Peyer's patch (tissue), 4 donors: ENCODE data around the gene OTOP2.

ENCODE experiments used
- POLR2A ChIP-seq, 2 donors: fragments of 450-650 bp; IDR thresholded peaks; one replicate each; pipeline ENCODE4 v1.5.1; 2017; ENCODE audit warnings: antibody characterized with exemption in 2 of 2, mild to moderate bottlenecking in 2 of 2, moderate library complexity in 2 of 2
- TF ChIP-seq, protein P1 (sequence below), 6 experiments: fragments of 450-650 bp in 4 of 6; fragments of 200-600 bp in 2 of 6; sonication (generic) in 1 of 6; IDR thresholded peaks; one replicate each; pipeline ENCODE4 v1.5.1; 2017 to 2019; ENCODE audit warnings: antibody characterized with exemption in 6 of 6, mild to moderate bottlenecking in 3 of 6, moderate library complexity in 1 of 6

DNA sequence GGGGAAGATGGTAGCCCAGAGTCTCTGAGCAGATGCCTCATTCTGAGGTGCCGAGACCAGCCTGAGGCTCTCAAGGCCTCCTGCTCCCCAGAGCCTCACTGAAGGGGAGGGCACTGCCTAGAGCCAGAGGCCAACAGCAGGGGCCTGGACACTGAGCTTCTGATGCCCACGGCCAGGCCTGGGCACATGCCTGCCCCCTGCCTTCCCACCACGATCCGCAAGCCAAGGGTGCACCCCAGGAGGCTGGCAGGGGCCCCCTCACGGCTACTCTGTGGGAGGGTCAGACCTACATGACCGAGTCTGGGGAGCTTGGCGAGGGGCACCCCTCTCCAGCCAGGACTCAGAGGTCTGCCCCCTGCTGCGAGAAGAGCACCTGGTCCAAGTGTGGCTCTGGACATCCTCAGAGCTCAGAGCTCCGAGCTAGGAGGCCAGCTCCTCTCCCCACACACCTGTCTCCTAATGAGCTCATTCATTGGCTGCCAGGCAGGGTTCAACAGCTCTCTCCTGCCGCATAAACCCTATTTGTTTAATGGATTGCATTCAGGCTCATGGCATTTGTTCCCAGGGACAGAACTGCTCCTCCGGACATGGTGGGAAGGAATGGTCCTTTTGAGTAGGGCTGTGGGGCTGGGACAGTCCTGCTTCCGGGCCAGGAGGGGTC lies 25.5 kb downstream of the OTOP2 start:
- TF ChIP-seq, protein P1, sequence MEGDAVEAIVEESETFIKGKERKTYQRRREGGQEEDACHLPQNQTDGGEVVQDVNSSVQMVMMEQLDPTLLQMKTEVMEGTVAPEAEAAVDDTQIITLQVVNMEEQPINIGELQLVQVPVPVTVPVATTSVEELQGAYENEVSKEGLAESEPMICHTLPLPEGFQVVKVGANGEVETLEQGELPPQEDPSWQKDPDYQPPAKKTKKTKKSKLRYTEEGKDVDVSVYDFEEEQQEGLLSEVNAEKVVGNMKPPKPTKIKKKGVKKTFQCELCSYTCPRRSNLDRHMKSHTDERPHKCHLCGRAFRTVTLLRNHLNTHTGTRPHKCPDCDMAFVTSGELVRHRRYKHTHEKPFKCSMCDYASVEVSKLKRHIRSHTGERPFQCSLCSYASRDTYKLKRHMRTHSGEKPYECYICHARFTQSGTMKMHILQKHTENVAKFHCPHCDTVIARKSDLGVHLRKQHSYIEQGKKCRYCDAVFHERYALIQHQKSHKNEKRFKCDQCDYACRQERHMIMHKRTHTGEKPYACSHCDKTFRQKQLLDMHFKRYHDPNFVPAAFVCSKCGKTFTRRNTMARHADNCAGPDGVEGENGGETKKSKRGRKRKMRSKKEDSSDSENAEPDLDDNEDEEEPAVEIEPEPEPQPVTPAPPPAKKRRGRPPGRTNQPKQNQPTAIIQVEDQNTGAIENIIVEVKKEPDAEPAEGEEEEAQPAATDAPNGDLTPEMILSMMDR (IDR thresholded peaks at IDR 0.05): no peak
- TF ChIP-seq POLR2A (IDR thresholded peaks at IDR 0.05): no peak
